HEK293 (cell line): ENCODE data around the gene STAT5B.

Source experiments
- CTCF ChIA-PET: fragments of 350-600 bp; formaldehyde crosslinking; extraction: SDS; loops from one replicate; lab custom pipeline; 2021; ENCODE audit warnings: antibody characterized with exemption; lab: Yijun Ruan, JAX
- POLR2A ChIA-PET: fragments of 300-600 bp; formaldehyde crosslinking; extraction: SDS; loops from one replicate; lab custom pipeline; 2020; ENCODE audit warnings: antibody characterized with exemption, inconsistent platforms; lab: Yijun Ruan, JAX
- H3K27ac ChIP-seq: fragments of 200-500 bp; sonication (Bioruptor generic); 2 replicates; pipeline ENCODE4 v1.5.1; 2014; ENCODE audit warnings: low read depth, low read length, control low read depth, inconsistent platforms; ENCODE audit errors: extremely low read depth
- H3K36me3 ChIP-seq, 2 experiments: fragments of 200-500 bp in 1 of 2; sonication (Bioruptor generic) in 1 of 2; 1 replicate in 1 of 2; 2 replicates in 1 of 2; pipeline ENCODE4 v1.5.1; 2014 to 2017; ENCODE audit warnings: inconsistent platforms in 2 of 2, low read length in 2 of 2; ENCODE audit not compliant: control insufficient read depth in 2 of 2, insufficient read depth in 1 of 2
- H3K4me1 ChIP-seq: fragments of 200-500 bp; sonication (Bioruptor generic); 2 replicates; pipeline ENCODE4 v1.5.1; 2014; ENCODE audit warnings: mild to moderate bottlenecking, low read length, inconsistent platforms; ENCODE audit not compliant: control insufficient read depth, insufficient read depth
- H3K4me3 ChIP-seq: 2 replicates; pipeline ENCODE4 v1.5.1; 2011; ENCODE audit warnings: low read depth, mild to moderate bottlenecking, control low read depth, low read length, moderate library complexity
- H3K9me3 ChIP-seq: fragments of 200-500 bp; sonication (Bioruptor generic); 2 replicates; pipeline ENCODE4 v1.5.1; 2014; ENCODE audit warnings: low read depth, low read length, inconsistent platforms; ENCODE audit not compliant: control insufficient read depth, insufficient read depth
- BCL11B ChIP-seq: fragments of 450-650 bp; formaldehyde crosslinking; IDR thresholded peaks from 2 replicates; pipeline ENCODE4 v1.5.1; 2016; ENCODE audit warnings: low read depth, missing biosample characterization, missing genetic modification characterization
- KLF7 ChIP-seq: fragments of 450-650 bp; formaldehyde crosslinking; IDR thresholded peaks from 2 replicates; pipeline ENCODE4 v1.5.1; 2016; ENCODE audit warnings: missing biosample characterization, missing genetic modification characterization, borderline replicate concordance
- KLF9 ChIP-seq: fragments of 450-650 bp; formaldehyde crosslinking; IDR thresholded peaks from 2 replicates; pipeline ENCODE4 v1.5.1; 2016; ENCODE audit warnings: missing biosample characterization, missing genetic modification characterization, low read depth
- SALL2 ChIP-seq: fragments of 450-650 bp; formaldehyde crosslinking; IDR thresholded peaks from 2 replicates; pipeline ENCODE4 v1.5.0; 2017; ENCODE audit warnings: missing biosample characterization, mild to moderate bottlenecking, missing genetic modification characterization, borderline replicate concordance
- SP2 ChIP-seq: fragments of 450-650 bp; formaldehyde crosslinking; IDR thresholded peaks from 2 replicates; pipeline ENCODE4 v1.5.1; 2016; ENCODE audit warnings: missing biosample characterization, missing genetic modification characterization
- ZBTB20 ChIP-seq: fragments of 450-650 bp; formaldehyde crosslinking; IDR thresholded peaks from 2 replicates; pipeline ENCODE4 v1.5.1; 2016; ENCODE audit warnings: missing biosample characterization, missing genetic modification characterization
- ZBTB44 ChIP-seq: fragments of 450-650 bp; IDR thresholded peaks from 2 replicates; pipeline ENCODE4 v1.5.1; 2018; ENCODE audit warnings: missing biosample characterization, mild to moderate bottlenecking, missing genetic modification characterization
- ZEB2 ChIP-seq: fragments of 450-650 bp; formaldehyde crosslinking; IDR thresholded peaks from 2 replicates; pipeline ENCODE4 v1.5.1; 2016; ENCODE audit warnings: missing biosample characterization, missing genetic modification characterization
- ZNF214 ChIP-seq: fragments of 450-650 bp; formaldehyde crosslinking; IDR thresholded peaks from 2 replicates; pipeline ENCODE4 v1.5.1; 2017; ENCODE audit warnings: missing biosample characterization, mild to moderate bottlenecking, missing genetic modification characterization, borderline replicate concordance
- ZNF221 ChIP-seq: fragments of 450-650 bp; formaldehyde crosslinking; IDR thresholded peaks from 2 replicates; pipeline ENCODE4 v1.5.1; 2017; ENCODE audit warnings: missing biosample characterization, missing genetic modification characterization, borderline replicate concordance
- ZNF280C ChIP-seq: fragments of 450-650 bp; formaldehyde crosslinking; IDR thresholded peaks from 2 replicates; pipeline ENCODE4 v1.5.1; 2016; ENCODE audit warnings: missing biosample characterization, missing genetic modification characterization
- ZNF341 ChIP-seq: fragments of 450-650 bp; formaldehyde crosslinking; IDR thresholded peaks from 2 replicates; pipeline ENCODE4; 2016; ENCODE audit warnings: low read depth, missing biosample characterization, missing genetic modification characterization
- ZNF544 ChIP-seq: fragments of 450-650 bp; formaldehyde crosslinking; IDR thresholded peaks from 2 replicates; pipeline ENCODE4 v1.5.0; 2017; ENCODE audit warnings: missing biosample characterization, missing genetic modification characterization
- ZNF654 ChIP-seq: fragments of 450-650 bp; formaldehyde crosslinking; IDR thresholded peaks from 2 replicates; pipeline ENCODE4 v1.5.1; 2016; ENCODE audit warnings: low read depth, missing biosample characterization, missing genetic modification characterization
- ZNF704 ChIP-seq: fragments of 450-650 bp; formaldehyde crosslinking; IDR thresholded peaks from 2 replicates; pipeline ENCODE4 v1.5.1; 2016; ENCODE audit warnings: missing biosample characterization, missing genetic modification characterization
- TF ChIP-seq, protein P1 (sequence below): fragments of 450-650 bp; formaldehyde crosslinking; IDR thresholded peaks from 2 replicates; pipeline ENCODE4 v1.5.1; 2016; ENCODE audit warnings: missing biosample characterization, missing genetic modification characterization
- TF ChIP-seq, protein P2 (sequence below): fragments of 450-650 bp; formaldehyde crosslinking; IDR thresholded peaks from 2 replicates; pipeline ENCODE4 v1.5.1; 2017; ENCODE audit warnings: missing biosample characterization, missing genetic modification characterization

Gene STAT5B

GRCh38 chr17:42315402-42316156 lies 39.4 kb upstream of the STAT5B start:
- peaks cover 2% of the 10 kb centered on the region for H3K4me1 ChIP-seq
- TF ChIP-seq ZNF214 (tag by site-specific recombination) (no peak), ZNF280C (tag by site-specific recombination) (no peak), ZEB2 (tag by site-specific recombination) (no peak), ZNF704 (no peak), KLF7 (tag by site-specific recombination) (no peak), ZNF341 (tag by site-specific recombination) (no peak), ZBTB20 (tag by site-specific recombination) (no peak), SP2 (tag by site-specific recombination) (no peak), ZNF544 (tag by site-specific recombination) (no peak), SALL2 (no peak), ZNF221 (tag by site-specific recombination) (no peak)
- TF ChIP-seq, protein P1, sequence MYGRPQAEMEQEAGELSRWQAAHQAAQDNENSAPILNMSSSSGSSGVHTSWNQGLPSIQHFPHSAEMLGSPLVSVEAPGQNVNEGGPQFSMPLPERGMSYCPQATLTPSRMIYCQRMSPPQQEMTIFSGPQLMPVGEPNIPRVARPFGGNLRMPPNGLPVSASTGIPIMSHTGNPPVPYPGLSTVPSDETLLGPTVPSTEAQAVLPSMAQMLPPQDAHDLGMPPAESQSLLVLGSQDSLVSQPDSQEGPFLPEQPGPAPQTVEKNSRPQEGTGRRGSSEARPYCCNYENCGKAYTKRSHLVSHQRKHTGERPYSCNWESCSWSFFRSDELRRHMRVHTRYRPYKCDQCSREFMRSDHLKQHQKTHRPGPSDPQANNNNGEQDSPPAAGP (tag by site-specific recombination), result no peak
- TF ChIP-seq, protein P2, sequence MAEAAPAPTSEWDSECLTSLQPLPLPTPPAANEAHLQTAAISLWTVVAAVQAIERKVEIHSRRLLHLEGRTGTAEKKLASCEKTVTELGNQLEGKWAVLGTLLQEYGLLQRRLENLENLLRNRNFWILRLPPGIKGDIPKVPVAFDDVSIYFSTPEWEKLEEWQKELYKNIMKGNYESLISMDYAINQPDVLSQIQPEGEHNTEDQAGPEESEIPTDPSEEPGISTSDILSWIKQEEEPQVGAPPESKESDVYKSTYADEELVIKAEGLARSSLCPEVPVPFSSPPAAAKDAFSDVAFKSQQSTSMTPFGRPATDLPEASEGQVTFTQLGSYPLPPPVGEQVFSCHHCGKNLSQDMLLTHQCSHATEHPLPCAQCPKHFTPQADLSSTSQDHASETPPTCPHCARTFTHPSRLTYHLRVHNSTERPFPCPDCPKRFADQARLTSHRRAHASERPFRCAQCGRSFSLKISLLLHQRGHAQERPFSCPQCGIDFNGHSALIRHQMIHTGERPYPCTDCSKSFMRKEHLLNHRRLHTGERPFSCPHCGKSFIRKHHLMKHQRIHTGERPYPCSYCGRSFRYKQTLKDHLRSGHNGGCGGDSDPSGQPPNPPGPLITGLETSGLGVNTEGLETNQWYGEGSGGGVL (tag by site-specific recombination), result no peak
- TF ChIP-seq, all 188 proteins: peak for 0
- H3K9me3 ChIP-seq, result no peaks in the 10 kb centered on the region
- ChIA-PET CTCF (interaction anchor here (0.7 to 22.0 kb wide), 3 partner anchors 12 to 197 kb away, joined by 3 to 378 read pairs (median 3); no protein-coding TSS in a partner anchor), POLR2A (interaction anchor here (0.6 kb wide), 1 partner anchor 43 kb away, joined by 3 read pairs; no protein-coding TSS in a partner anchor)
- no peak overlapping the region for H3K27ac ChIP-seq
- H3K36me3 ChIP-seq, result peaks cover 18 to 56% of the 10 kb centered on the region in 2 experiments
- H3K4me3 ChIP-seq, result no peak overlapping the region

DNA sequence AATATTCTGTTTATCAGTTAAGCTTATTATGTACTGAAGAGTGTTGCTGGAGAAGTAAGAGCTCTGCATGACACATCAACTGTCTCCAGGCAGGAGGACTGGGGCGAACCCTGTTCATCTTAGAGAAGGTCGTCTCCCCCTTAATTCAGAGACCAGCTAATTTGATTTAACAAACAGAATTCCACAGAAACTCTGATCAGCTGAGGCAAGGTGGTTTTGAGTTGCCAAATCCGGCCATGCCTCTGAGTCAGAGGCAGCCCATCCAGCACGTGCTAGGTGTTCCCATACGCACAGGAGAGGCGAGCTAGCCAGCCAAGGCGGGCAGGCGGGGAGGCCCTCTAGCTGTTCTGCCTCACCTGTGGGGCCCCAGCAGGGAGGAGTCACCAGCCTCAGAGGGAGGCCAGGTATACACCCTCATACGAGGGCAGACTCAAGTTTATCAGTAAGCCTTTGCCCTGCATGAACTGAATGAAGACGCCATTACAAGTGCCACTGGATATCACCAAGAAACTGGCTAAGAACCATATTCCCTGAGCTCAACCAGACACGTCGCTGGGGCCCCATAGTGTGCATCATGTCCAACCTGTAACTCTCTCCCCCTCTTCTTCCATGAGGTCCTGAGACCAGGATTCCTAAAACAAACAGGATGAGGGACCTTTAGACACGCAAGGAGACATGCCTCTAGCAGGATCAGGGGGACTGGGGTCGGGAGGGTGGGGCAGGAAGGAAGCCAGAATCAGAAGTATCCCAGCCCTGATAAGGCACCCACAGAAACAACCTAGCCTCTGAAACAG lies 37.8 kb upstream of the STAT5B start:
- ChIA-PET POLR2A (interaction anchor here (0.6 to 0.7 kb wide), 2 partner anchors 46 to 205 kb away, joined by 3 read pairs; no protein-coding TSS in a partner anchor), CTCF (interaction anchor here (0.5 to 22.0 kb wide), 9 partner anchors 8 to 347 kb away, joined by 3 to 378 read pairs (median 4); no protein-coding TSS in a partner anchor)
- H3K36me3 ChIP-seq, result peaks cover 18 to 46% of the 10 kb centered on the region in 2 experiments
- peaks cover 2% of the 10 kb centered on the region for H3K4me1 ChIP-seq
- H3K9me3 ChIP-seq, result no peaks in the 10 kb centered on the region
- no peak overlapping the region for H3K27ac ChIP-seq
- TF ChIP-seq ZNF654 (no peak), BCL11B (no peak), KLF9 (no peak), ZBTB44 (no peak)
- H3K4me3 ChIP-seq, result no peak overlapping the region
